Esophagus squamous epithelium (tissue), 4 donors: ENCODE results near the gene LPIN2.

Experiments
- CTCF ChIP-seq, 6 experiments: fragments of 450-650 bp in 4 of 6; fragments of 200-600 bp in 2 of 6; sonication (generic) in 2 of 6; IDR thresholded peaks; one replicate each; pipeline ENCODE4 v1.5.1; 2016 to 2019; ENCODE audit warnings: antibody characterized with exemption in 6 of 6, mild to moderate bottlenecking in 4 of 6, moderate library complexity in 4 of 6
- POLR2A ChIP-seq, 4 donors: fragments of 450-650 bp; IDR thresholded peaks; one replicate each; pipeline ENCODE4 v1.6.1; 2017; ENCODE audit warnings: antibody characterized with exemption in 4 of 4, mild to moderate bottlenecking in 4 of 4, moderate library complexity in 3 of 4

GRCh38 chr18:3046216-3046808, 33.4 kb upstream of the LPIN2 start:
- TF ChIP-seq CTCF (IDR thresholded peaks at IDR 0.05) (no peak), POLR2A (IDR thresholded peaks at IDR 0.05) (no peak)
